Ovary (tissue), 3 donors: ENCODE data around the gene NWD2.

Experiments used
- CTCF ChIP-seq, 3 donors: fragments of 450-650 bp in 2 of 3; fragments of 200-600 bp in 1 of 3; IDR thresholded peaks; one replicate each; pipeline versions ENCODE4 v1.5.1 to v1.8.0; 2016 to 2022; ENCODE audit warnings: antibody characterized with exemption in 3 of 3, mild to moderate bottlenecking in 1 of 3
- POLR2A ChIP-seq: fragments of 450-650 bp; IDR thresholded peaks from one replicate; pipeline ENCODE4 v1.6.1; 2017; ENCODE audit warnings: antibody characterized with exemption, mild to moderate bottlenecking, moderate library complexity
- donor health status: DM: no; HTN: no; CAD: no.

- TF ChIP-seq CTCF (IDR thresholded peaks at IDR 0.05) (no peak), POLR2A (no peak)
Measured at GRCh38 chr4:37220685-37221084, 23.9 kb upstream of the NWD2 start.
